SK-N-DZ (cell line): Measurements from ENCODE around the gene ADAMTSL5.
A peak's percentile ranks its signal among the peaks of the same experiment; 100 is the strongest.
"Not testable (repeated sequence)": the region's sequence is repeated elsewhere in the genome, so short reads cannot be mapped to it uniquely, and the experiment has no call there.

Source experiments
- DNase-seq: peaks from one replicate; pipeline ENCODE4 v3.0.0-alpha.2; 2015; ENCODE audit warnings: low spot score

Gene ADAMTSL5

DNA sequence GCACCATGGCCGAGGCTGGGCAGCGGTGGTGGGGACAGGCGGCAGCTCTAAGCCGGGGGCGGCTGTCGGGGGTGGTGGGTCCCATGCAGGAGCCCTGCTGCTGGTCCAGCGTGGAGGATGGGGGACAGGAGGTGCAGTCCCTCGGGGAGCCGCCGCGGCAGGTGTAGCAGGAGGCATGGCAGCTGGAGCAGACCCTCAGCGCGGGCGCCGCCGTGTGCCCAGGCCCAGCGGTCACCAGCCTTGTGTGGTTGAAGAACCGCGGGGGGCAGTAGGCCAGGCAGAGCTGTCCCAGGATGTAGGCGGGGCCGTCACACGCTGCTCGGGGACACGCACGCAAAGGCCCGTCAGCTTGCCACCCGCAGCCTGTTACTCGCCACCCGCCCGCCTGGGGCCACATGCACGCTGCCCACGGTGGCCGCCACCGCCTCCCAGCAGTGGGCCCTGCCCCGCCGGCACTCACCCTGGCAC lies 30.9 kb downstream of the ADAMTSL5 start:
- no peak for DNase-seq

DNA sequence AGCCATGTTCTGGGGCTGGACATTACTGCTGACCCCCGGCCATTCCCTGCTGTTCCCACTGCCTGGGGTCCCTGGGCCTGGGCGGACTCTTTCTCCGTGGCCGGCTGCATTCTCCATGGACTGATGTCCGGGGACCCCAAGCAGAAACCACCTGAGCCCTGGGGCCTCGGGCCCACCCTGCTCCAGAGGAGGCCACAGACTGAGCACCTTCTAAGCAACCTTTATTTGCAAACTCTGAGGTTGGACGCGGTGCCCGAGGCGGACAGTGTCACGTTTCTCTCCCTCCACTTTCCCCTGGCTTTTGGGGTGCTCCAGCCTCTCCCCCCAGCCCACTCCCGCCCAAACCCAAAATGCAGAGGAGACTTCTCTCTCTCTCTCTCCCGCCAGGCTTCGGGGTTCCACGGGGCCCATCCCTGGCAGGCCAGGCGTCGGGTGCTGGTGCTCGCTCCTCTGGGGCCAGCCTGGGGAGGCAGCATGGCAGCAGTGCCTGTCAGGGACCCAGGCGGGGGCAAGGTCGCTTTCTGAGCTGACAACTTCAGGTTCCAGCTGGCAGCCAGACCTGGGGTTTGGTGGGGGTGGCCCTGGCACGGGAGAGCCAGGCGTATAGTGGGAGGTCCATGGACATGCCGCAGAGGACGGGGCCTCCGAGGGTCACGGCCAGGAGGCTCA lies 31.5 kb downstream of the ADAMTSL5 start:
- no peak for DNase-seq

DNA sequence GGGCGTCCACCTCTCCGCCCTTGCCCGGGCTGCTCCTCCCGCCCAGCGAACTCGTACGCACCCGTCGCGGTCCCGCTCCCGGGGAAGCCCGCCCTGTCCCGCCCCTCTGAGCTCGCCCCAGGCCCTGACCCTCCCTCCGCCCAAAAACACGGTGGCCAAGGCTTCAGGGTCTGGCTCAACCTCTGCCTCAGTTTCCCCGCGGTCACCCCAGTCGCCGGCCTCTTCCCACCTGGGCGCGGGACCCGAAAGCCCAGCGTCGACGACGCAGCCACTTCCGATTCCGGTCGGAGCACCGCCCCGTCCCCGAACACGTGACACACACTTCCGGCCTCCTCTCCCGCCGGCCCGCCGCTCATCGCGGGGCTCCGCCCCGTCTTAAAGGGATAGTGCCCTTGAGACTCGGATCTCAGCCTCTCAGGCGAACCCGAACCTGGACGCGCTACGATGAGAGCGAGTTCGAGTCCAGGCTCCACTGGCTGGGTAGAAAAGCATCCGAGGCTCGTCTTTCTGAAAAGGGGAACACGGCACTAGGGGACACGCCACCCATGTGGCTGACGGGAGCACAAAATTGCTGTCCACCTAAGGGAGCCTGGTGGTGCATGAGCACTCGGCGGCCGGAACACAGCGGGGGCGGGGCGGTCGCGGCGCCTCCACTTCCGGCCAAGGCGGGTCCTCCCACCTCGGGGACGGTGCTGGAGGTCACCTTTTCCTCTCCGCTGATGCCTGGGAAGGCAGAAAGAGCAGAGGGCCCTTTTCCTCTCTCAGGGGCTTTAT lies 33.7 kb downstream of the ADAMTSL5 start, which contains the start of gene C19orf25:
Gene C19orf25 (minus strand): TSS at position 282 of the 774 bp plus-strand sequence. CDS start 312 bp downstream, outside the sequence.
- peak; percentile 95 for DNase-seq

DNA sequence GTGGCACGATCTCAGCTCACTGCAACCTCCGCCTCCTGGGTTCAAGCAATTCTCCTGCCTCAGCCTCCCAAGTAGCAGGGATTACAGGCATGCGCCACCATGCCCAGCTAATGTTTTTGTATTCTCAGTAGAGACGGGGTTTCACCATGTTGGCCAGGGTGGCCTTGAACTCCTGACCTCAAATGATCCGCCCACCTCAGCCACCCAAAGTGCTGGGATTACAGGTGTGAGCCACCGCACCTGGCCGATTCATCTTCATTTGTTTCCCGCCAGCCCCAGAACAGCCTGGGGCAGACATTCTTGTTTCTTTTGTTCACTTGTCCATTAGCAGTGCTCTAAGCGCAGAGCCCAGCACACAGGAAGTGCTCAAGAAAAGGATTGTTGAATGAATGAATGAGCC lies 35.8 kb downstream of the ADAMTSL5 start:
- not testable (repeated sequence) for DNase-seq

DNA sequence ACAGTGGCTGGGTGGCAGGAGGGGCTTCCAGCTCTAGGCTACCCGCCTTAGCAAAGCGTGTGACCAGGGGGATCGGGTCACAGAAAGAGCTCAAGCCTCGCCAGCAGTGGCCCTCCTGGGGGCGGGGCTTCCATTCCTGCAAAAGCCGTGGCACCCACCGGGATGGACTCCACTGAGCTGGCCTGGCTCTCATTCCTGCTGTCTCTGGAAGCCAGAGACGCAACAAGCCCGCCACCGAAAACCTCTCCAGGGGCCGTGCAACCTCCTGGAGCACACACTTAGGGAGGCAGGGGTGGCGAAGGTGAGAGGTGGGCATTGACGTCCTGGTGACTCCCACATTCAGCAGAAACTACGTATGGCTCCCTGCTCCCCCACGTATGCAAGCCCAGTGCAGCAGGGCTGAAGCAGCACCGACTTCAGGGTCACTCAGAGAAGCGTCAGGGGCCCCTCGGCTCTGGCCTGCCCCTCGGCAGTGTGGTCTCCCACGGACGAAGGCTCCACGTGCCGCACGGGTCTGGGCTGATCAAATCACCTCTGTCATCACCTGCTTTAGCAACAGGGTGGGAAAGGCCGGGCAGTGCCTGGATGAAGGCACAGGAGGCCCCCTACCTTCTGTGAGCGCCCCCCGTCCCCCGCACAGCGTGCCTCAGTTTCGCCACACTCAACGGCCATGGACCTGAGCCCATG lies 36.9 kb downstream of the ADAMTSL5 start:
- DNase-seq = no peak

DNA sequence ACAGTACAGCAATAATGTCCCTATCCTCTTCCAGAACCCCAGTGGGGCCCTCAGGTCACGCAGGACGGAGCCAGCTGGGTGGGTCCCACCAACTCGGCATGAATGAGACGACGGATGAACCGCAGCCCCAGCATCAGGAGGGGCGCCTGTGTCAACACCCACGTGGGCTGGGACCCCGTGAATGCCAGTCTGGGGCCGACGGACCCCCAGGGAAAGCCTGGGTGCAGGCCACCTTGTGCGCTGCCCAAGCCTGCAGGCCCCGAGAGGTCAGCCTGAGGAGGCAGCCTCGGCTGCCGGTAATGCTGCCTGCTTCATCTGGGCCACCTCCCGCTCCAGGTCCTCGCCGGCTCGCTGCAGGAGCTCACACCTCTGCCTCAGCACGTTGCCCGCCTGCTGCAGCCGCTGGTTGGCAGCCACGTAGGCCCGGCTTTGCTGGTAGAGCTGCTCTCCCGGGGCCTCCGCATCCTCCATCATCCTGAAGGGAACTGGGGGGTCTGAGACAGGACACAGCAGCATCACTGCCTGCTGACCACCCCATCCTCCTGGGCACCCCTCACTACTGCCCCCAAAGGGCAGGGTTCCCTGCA lies 38.0 kb downstream of the ADAMTSL5 start:
- DNase-seq = no peak

DNA sequence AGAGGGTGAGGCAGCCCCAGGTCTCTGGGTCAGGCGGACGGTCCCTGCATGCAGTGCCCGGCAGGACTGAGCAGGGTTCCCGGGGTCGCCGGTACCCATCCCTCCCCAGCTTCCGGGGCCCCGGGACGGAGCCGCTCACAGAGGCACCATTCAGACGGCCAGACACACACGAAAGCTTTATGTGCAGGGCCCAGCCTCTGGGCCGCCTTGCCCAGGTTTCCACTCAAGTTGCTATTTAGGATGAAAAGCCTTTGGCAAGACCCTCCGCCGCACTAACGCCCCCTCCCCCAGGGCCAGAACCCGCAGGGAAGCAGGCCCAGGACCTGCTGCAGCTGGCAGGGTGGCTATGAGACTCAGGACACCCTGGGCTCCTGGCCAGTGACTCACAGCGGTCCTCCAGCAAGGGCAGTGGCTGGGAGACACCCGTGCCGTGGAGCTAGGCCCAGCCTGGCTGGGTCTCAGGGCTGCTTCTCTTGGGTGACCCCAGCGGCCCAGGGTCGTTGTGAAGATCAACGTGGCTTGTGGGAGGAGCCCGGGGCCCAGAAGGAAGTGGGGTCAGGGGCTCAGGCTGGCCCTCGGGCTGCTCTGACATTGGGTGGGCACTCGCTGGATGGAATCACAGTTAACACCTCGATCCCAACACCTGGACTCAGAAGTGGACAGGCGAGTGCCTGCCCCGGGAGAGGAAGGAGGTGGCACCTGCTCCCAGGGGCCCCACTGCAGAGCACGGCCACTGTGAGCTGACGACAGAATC lies 38.6 kb downstream of the ADAMTSL5 start:
- DNase-seq = no peak

DNA sequence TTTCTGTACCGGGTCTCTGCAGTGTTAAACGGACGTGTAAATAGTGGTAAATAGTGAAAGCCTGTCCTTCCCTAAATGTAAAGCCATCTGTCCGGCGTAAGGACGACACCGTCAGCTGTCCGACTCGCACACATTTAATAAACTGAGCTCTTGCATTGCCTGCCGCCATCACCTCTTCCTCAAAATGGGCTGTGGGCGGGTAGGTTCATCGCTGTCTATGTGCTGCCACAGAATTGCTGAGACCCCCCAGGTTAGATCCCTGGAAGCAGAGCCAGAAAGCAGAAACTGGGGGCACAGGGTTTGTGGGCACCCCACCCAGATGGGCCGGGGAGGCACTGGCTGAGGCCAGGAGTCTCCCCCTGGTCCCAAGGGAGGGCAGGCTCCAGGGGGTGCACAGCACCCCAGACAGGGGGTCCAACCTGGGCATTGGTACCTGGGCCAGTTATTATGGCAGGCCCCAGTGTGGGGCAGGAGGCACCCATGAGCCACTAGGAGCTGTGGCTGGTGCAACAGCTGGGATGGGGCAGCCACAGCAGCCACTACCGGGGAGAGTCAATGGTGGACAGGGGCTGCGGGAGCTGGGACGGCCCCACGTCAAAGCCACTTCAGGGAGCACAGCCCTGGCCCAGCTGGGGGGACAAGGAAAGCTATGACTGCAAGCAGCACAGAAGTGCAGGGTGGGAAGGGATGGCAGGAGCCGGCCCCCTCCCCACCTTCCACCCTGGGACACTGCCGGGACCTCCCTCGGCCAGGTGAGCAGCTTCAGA lies 39.6 kb downstream of the ADAMTSL5 start:
- DNase-seq = no peak

DNA sequence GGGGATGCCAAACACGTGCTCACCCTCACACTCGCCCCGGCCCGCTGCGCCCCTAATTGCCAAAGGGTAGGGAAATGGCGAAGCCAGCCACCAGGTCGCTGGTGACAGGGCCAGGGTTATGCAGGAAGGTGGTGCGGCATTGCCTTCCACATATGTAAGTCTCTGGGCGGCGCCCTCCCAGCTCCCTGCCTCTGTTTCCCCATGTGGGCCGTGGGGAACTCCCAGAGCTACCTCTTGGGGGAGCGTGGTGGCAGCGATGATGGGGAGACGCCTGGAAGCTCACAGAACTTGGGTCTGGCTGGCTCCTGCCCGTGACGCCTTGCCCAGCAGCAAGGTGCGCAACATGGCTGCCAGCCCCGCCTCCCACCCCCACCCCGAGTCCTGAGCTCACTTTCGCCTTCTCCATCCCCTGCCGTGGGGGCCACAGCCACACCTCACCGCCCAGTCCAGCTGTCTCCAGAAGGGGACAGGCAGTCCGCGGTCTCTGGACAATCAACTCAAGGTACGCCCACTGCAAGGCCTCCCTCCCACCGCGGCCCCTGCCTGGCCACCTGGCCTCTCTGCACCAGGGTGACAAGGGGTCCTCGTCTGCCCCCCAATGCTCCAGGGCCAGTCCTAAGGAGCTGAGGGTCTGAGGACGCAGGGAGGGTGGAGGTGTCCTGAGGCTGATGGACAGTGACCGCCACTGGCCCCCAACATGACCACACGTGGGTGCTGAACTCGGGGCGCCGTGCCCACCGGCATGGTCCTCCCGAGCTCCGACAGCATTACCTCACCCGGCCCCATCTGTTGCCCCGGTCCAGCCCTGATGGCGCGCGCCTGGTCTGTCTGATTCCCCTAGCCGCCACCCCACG lies 40.4 kb downstream of the ADAMTSL5 start:
- no peak for DNase-seq

DNA sequence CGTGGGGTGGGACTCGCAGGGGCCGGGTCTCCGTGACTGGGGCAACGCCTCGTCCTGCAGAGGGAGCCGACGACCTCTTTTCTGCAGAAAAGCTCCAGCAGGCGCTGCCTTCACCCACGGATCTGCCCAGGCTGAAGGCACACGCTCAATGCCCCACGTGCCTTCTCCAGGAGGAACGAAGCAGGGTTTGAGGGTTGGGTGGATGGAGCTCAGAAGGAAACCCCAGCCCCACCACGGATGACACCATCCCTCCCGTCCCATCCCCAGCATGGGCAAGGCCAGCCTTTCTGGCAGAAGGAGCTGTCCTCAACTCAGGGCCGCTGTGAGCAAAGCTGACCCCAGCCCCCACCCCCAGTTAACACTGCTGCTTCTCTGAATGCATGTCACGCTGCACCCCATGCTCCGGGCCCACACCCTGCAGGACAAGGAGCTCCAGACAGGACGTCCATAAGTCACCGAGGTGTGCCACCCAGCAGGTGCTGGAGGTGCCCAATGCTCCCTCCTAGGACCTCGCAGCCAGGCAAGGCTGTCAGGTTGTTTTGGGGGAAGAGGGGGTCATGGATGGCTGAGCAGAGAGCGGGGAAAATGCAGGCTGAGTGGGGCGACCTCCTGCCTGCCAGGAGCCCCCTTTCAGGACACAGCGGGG lies 41.2 kb downstream of the ADAMTSL5 start:
- DNase-seq = no peak

DNA sequence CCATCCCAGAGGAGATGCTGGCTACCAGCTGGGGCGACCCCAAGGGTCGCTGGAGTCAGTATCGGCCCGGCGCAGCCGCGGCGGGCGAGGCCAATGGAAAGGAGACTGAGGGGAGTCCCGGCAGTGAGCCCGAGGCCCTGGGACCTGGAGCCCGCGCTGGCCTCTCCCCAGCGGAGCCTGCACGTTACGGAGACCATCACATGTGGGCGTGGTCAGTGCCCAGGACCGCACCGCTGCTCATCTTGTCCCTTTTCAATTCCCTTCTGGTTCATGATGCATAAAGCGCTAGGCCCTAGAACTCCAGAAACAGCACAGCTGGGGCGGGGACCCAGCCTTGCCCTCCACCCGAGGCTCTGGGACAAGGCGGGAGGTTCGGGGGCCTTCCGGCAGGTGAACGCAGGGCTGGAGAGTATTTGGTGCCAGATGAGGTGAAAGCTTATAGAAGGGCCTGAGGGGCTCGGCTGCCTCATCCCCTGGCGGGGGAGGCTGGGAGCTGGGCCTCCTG lies 41.8 kb downstream of the ADAMTSL5 start:
- peak; percentile 70 for DNase-seq

DNA sequence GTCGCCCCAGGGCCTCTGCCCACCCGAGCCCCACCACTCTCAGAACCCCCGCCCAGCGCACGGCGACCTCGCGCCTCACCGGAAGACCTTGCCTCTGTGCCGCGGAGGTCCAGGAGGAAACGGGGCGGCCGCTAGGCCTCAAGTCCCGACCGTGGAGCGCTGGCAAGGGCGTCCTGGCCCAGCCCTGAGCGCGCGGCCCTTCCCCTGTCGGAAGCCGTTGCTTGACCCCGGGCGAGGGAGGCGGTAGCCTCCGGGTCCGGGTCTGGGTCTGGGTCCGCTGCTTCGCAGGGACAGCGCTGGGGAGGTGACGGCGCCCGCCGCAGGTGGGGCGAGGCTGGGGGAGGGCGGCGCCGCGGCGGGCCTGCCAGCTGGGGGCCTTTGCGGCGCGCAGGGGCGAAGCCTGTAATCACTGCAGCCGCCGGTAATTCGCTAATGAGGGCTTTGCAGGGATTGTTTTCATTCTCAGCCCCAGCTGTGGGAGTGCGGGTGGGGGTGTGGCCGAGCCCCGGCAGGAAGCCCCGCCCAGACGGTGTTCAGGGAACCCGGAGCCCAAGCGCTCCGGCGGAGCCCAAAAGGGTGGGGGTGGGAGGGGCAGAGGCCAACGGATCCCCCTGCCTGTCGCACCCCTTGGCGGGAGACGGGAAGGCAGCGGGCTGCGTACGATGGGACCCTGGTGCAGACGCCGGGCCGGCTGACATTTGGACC lies 42.4 kb downstream of the ADAMTSL5 start:
- peak; percentile 57 for DNase-seq

DNA sequence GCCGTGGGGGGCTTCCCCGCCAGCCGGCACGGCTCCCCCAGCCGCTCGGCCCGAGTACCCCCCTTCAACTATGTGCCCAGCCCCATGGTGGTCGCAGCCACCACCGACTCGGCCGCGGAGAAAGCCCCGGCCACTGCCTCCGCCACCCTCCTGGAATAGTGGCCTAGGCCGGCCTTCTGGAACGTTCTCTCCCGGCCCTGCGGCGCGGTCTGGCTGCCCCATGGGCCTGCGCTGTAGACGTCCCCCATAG lies 42.8 kb downstream of the ADAMTSL5 start:
- DNase-seq = no peak

DNA sequence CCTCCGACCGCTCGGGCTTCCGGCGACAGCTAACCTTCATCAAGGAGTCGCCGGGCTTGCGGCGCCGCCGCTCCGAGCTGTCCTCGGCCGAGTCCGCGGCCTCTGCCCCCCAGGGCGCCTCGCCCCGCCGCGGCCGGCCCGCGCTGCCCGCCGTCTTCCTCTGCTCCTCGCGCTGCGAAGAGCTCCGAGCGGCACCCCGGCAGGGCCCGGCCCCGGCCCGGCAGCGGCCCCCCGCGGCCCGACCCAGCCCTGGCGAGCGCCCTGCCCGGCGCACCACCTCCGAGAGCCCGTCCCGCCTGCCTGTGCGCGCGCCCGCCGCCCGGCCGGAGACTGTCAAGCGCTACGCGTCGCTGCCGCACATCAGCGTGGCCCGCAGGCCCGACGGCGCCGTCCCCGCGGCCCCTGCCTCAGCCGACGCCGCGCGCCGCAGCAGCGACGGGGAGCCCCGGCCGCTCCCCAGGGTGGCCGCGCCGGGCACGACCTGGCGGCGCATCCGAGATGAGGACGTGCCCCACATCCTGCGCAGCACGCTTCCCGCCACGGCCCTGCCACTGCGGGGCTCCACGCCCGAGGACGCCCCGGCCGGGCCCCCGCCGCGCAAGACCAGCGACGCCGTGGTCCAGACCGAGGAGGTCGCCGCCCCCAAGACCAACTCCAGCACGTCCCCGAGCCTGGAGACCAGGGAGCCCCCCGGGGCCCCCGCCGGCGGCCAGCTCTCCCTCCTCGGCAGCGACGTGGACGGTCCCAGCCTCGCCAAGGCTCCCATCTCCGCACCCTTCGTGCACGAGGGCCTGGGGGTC lies 43.4 kb downstream of the ADAMTSL5 start:
- no peak for DNase-seq

DNA sequence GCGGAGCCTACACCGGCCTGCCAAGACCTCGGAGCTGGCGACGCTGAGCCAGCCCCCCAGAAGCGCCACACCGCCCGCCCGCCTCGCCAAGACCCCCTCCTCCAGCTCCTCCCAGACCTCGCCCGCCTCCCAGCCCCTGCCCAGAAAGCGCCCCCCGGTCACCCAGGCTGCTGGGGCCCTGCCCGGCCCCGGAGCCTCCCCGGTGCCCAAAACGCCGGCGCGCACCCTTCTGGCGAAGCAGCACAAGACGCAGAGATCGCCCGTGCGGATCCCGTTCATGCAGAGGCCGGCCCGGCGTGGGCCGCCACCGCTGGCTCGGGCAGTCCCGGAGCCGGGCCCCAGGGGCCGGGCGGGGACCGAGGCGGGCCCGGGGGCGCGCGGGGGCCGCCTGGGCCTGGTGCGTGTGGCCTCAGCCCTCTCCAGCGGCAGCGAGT lies 44.0 kb downstream of the ADAMTSL5 start:
- DNase-seq = no peak

DNA sequence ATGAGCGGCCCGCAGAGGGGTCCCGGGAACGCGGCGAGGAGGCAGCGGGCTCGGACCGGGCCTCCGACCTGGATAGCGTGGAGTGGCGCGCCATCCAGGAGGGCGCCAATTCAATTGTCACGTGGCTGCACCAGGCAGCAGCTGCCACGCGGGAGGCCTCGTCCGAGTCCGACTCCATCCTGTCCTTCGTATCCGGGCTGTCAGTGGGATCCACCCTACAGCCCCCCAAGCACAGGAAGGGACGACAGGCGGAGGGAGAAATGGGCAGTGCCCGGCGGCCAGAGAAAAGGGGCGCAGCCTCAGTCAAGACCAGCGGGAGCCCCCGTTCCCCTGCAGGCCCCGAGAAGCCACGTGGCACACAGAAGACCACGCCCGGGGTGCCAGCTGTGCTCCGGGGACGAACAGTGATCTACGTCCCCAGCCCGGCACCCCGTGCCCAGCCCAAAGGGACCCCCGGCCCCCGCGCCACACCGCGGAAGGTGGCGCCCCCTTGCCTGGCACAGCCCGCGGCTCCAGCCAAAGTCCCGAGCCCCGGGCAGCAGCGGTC lies 44.5 kb downstream of the ADAMTSL5 start:
- DNase-seq = no peak
